Hematopoietic multipotent progenitor cell treated with erythropoietin and hydrocortisone succinate and interleukin-3 and kit ligand, for 17 days (in vitro differentiated cells): Measurements from ENCODE around the gene ARAP3.
"Not testable (repeated sequence)": the region's sequence is repeated elsewhere in the genome, so short reads cannot be mapped to it uniquely, and the experiment has no call there.

Source experiments
- DNase-seq: peaks from one replicate; pipeline ENCODE4 v3.0.0-alpha.2; 2015; ENCODE audit warnings: low spot score

ARAP3 gene

GRCh38 chr5:141615991-141616720 lies 65.9 kb downstream of the ARAP3 start:
- no peak for DNase-seq

DNA sequence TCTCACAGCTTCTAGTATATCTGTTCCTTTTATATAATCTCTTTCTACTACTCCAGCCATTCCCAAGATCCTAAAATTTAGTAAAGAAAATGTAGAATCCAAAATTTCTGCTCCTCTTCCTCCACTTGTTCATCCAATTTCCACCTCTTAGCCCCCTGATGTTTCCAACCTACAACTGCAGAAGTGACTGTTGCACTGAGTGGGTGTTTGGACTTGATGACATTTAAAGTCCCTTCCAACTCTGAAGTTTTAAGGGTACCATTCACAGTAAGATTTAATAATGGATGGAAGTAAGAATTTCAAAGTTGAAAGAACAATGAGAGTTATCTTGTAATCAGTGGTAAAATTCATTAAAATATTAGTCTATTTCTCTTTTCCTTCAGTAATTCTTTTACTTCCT lies 68.7 kb downstream of the ARAP3 start:
- DNase-seq: no peak

DNA sequence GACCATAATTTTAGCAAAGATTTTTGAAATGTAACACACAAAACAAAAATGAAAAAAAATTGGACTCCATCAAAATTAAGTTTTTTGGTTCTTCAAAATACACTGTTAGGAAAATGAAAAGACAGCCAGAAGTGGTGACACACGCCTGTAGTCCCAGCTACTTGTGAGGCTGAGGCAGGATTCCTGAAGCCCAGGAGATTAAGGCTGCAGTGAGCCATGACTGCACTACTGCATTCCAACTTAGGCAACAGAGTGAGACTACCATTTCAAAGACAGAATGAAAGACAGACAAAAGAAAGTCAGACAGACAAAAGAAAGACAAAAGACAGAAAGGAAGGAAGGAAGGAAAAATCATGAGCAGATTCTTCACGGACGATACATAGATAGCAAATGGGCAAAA lies 70.7 kb downstream of the ARAP3 start:
- DNase-seq: no peak

DNA sequence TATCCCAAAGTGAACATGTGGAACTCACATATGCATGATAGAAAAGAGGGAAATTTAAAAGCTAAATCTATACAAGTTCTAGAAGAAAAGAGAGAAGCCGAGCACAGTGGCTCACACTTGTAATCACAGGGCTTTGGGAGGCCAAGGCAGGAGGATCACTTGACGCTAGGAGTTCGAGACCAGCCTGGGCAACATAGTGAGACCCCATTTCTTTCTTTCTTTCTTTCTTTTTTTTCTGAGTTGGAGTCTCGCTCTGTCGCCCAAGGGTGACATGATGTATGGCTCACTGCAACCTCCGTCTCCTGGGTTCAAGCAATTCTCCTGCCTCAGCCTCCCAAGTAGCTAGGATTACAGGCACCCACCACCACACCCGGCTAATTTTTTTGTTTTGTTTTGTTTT lies 72.1 kb downstream of the ARAP3 start:
- DNase-seq: not testable (repeated sequence)

- DNase-seq: no peak
These were observed 73.0 kb downstream of the ARAP3 start for GRCh38 chr5:141609044-141609443.

- no peak for DNase-seq
These were observed 73.5 kb downstream of the ARAP3 start for GRCh38 chr5:141608557-141608956.

GRCh38 chr5:141608046-141608445 lies 74.0 kb downstream of the ARAP3 start:
- no peak for DNase-seq

GRCh38 chr5:141605523-141606277 lies 76.3 kb downstream of the ARAP3 start:
- peak; percentile 42 for DNase-seq

GRCh38 chr5:141603923-141604717 lies 77.9 kb downstream of the ARAP3 start:
- DNase-seq: peak; percentile 67
